ENCODE results near the gene KRTAP17-1. TPM values are rescaled to one million over a fixed set of nuclear protein-coding genes. Genes with fewer than 3 reads are reported as not detected.
A peak's percentile ranks its signal among the peaks of the same experiment; 100 is the strongest.

The KRTAP17-1 gene
- total RNA-seq, 6 experiments from 2014 or later: not detected

GRCh38 chr17:41340934-41341861 lies 25.7 kb upstream of the KRTAP17-1 start:
- no peak for TF ChIP-seq CTCF (IDR thresholded peaks at IDR 0.05)
- no peak for DNase-seq
- Mint-ChIP-seq H3K27ac (no peak overlapping the region), H3K27me3 (ENCODE audit: insufficient read depth) (peaks cover 5% of the 10 kb centered on the region; the same call in 1 of the 2 replicates), H3K4me1 (ENCODE audit: low read depth) (peaks cover 22% of the 10 kb centered on the region), H3K36me3 (ENCODE audit: low read depth) (peaks cover 18% of the 10 kb centered on the region), H3K4me3 (no peak overlapping the region), H3K9me3 (peaks cover 13% of the 10 kb centered on the region)

- no peak for DNase-seq
- peaks cover 5% of the 10 kb centered on the region; the same call in 1 of the 2 replicates for H3K27me3 Mint-ChIP-seq (ENCODE audit: insufficient read depth)
- no peak for TF ChIP-seq CTCF (IDR thresholded peaks at IDR 0.05)
- peaks cover 13% of the 10 kb centered on the region for H3K9me3 Mint-ChIP-seq
- no peak overlapping the region for H3K4me3 Mint-ChIP-seq
- H3K27ac Mint-ChIP-seq: no peak overlapping the region
- peaks cover 22% of the 10 kb centered on the region for H3K4me1 Mint-ChIP-seq (ENCODE audit: low read depth)
- H3K36me3 Mint-ChIP-seq (ENCODE audit: low read depth): peaks cover 18% of the 10 kb centered on the region
Measured at GRCh38 chr17:41340494-41340893, 25.0 kb upstream of the KRTAP17-1 start.

GRCh38 chr17:41339571-41340172 lies 24.2 kb upstream of the KRTAP17-1 start:
- Mint-ChIP-seq H3K27ac (no peak overlapping the region), H3K36me3 (ENCODE audit: low read depth) (peaks cover 18% of the 10 kb centered on the region), H3K4me3 (no peak overlapping the region), H3K9me3 (peaks cover 13% of the 10 kb centered on the region), H3K27me3 (ENCODE audit: insufficient read depth) (peaks cover 5% of the 10 kb centered on the region; the same call in 1 of the 2 replicates), H3K4me1 (ENCODE audit: low read depth) (peaks cover 22% of the 10 kb centered on the region)
- no peak for TF ChIP-seq CTCF (IDR thresholded peaks at IDR 0.05)
- no peak for DNase-seq

- peak; percentile 33 for DNase-seq
- Mint-ChIP-seq H3K4me1 (ENCODE audit: low read depth) (peaks cover 22% of the 10 kb centered on the region), H3K27me3 (ENCODE audit: insufficient read depth) (peaks cover 5% of the 10 kb centered on the region; the same call in 1 of the 2 replicates), H3K36me3 (ENCODE audit: low read depth) (peaks cover 18% of the 10 kb centered on the region), H3K27ac (no peak overlapping the region), H3K4me3 (no peak overlapping the region), H3K9me3 (peaks cover 13% of the 10 kb centered on the region)
- TF ChIP-seq CTCF (IDR thresholded peaks at IDR 0.05): no peak
Measured at GRCh38 chr17:41338961-41339485, 23.5 kb upstream of the KRTAP17-1 start.

- H3K4me1 Mint-ChIP-seq (ENCODE audit: low read depth): peaks cover 22% of the 10 kb centered on the region
- no peak overlapping the region for H3K4me3 Mint-ChIP-seq
- no peaks in the 10 kb centered on the region for H3K36me3 Mint-ChIP-seq (ENCODE audit: low read depth)
- no peak for DNase-seq
- H3K9me3 Mint-ChIP-seq: no peaks in the 10 kb centered on the region
- H3K27ac Mint-ChIP-seq: no peak overlapping the region
- peaks cover 2% of the 10 kb centered on the region; the same call in 1 of the 2 replicates for H3K27me3 Mint-ChIP-seq (ENCODE audit: insufficient read depth)
- TF ChIP-seq CTCF (IDR thresholded peaks at IDR 0.05): no peak
Measured at GRCh38 chr17:41335747-41336146, 20.2 kb upstream of the KRTAP17-1 start.

Measured in HFFc6 (cell line).